Esophagus mucosa (tissue), 1 donor: ENCODE results near the gene STPG2. TPM values are rescaled to one million over a fixed set of nuclear protein-coding genes. Genes with fewer than 3 reads are reported as not detected.

Experiments used
- ATAC-seq: fragments of 200-7000 bp; cut with Tn5 transposase; one replicate; pipeline ENCODE4 v1.9.1; 2020
- total RNA-seq: library from RNA; stranded (reverse); gene quantifications from one replicate; pipeline ENCODE4 v1.2.4, GENCODE V29; 2023
- donor health status: DM: yes; HTN: yes; CAD: no.

Gene STPG2
- total RNA-seq, 1 donor from 2014 or later: 0.20 TPM

GRCh38 chr4:98092833-98093439 lies 50.3 kb downstream of the STPG2 start:
- ATAC-seq: no peak

GRCh38 chr4:98081936-98082335 lies 61.3 kb downstream of the STPG2 start:
- no peak for ATAC-seq

- no peak for ATAC-seq
Measured at GRCh38 chr4:98068495-98068894, 74.8 kb downstream of the STPG2 start.

- ATAC-seq: no peak
Measured at GRCh38 chr4:98055800-98056501, 87.3 kb downstream of the STPG2 start.

- ATAC-seq: no peak
Measured at GRCh38 chr4:98046665-98047064, 96.6 kb downstream of the STPG2 start.

DNA sequence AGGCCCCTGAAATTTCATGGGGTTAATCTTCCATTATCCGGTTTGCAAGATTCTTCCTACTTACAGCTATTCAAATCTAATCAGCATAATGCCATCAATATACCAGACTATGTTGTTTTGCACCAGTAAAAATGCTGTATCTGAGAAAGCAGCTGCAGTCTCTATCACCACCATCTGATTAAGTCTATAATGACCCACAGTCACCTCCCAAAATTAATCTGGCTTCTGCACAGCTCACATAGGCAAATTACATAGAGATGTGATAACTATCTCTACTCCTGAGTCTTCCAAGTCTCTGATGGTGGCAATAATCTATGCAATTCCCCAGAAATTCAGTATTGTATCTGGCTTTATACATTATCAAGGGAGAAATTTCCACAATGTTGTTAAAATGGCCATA lies 113.2 kb downstream of the STPG2 start:
- ATAC-seq: no peak

DNA sequence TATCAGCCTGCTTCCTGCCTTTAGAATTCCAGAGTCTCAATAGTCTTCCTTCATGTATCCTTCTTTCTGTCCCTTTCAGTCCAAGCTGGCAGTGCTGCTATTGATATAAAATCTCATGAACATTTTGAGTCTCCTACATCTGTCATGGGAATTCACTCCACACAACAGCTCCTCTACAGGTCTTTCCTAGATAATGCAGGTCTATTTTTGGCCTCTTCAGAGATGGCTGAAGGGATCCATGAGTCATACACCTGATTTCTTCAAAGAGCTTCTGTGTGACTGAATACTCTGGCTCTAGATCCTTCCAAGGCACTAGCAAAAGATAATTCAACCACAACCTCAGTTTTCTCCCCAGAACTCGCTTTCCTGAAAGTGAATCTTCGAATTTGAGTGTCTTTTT lies 115.4 kb downstream of the STPG2 start:
- ATAC-seq: peak; percentile 86

GRCh38 chr4:98026362-98026761 lies 116.9 kb downstream of the STPG2 start:
- ATAC-seq: no peak

GRCh38 chr4:98006814-98007412 lies 136.4 kb downstream of the STPG2 start:
- ATAC-seq: no peak

DNA sequence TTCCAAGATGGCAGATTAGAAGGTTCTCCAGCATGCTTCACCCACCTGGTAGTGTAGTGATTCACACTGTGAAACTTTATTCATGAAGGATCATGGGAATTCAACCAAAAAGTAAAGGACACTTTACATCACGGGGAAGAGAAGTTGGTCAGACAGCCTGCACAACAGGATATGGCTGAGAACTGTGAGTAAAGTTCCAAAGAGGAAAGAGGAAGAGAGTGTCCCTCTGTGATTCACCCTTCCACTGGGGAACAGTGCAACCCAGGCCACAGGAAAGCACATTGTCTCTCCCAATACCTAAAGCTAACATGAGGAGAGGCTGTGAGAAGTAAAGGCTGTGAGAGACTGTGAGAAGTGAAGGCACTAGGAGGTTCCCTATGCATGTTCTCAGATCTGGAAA lies 137.2 kb downstream of the STPG2 start:
- ATAC-seq: peak; percentile 90

DNA sequence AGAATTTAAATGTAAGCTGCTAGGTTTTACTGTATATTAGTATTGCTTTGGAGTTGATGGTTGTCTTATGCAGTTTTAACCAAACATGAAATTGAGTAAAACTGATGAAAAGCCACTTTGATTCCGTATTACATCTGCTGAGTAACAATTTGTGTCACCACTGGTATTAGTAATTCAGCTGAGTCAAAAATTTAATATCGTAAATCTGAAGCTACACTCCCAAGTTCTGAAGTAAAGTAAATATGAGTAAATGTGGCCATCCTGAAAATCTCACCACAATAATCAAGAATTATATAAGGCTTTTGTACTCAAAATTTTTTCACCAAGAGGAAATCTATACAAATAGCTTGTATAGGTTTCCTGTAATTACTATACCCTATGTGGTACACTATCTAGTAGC lies 142.3 kb downstream of the STPG2 start:
- ATAC-seq: no peak

DNA sequence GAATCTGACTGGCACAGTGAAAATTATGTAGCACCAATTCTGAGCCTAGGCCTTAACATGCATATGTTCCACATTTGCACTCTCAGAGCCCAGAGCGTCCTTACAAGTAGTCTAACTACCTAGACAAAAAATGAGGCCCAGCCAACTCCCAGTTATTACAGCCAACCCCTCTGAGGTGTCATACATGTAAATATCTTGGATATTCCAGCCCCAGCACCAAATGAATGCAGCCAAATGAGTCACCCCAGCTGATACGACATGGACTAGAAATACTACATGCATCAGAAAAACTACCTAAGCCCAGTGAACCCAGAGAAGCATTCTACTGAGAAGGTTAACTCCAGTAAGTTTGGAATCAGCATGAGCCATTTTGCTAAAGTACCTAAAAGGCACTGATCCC lies 145.1 kb downstream of the STPG2 start:
- ATAC-seq: peak; percentile 79

DNA sequence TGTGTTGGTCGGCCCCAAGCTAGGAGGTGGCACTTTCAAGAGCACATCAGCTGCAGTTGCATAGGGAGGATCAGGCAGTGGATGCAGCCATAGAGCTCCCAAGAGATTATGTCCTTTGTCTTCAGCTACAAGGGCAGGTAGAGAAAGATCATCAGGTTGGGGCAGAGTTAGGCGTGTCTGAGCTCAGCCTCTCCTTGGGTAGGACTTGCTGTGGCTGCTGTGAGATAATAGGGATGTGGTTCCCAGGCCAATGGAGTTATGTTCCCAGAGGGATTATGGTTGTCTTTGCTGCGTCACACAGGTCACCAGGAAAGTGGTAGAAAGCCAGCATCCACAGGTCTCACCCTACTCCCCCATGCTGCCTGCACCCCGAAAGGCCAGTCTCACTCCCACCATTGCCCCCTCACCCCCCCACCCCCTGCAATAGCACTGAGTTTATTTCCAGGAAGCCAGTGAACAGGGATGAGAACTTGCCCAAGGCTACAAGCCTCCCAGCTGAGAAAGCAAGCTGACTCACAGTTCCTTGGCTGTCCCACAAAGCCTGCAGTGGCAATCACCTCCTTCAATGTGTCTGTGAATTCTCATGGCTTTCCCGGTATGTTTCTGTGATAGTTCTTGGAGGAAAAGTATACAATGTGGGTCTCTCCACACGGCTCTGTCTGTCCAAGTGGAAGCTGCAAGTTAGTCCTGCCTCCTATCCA lies 148.4 kb downstream of the STPG2 start:
- ATAC-seq: peak; percentile 74

- no peak for ATAC-seq
Measured at GRCh38 chr4:97990409-97990808, 152.9 kb downstream of the STPG2 start.

DNA sequence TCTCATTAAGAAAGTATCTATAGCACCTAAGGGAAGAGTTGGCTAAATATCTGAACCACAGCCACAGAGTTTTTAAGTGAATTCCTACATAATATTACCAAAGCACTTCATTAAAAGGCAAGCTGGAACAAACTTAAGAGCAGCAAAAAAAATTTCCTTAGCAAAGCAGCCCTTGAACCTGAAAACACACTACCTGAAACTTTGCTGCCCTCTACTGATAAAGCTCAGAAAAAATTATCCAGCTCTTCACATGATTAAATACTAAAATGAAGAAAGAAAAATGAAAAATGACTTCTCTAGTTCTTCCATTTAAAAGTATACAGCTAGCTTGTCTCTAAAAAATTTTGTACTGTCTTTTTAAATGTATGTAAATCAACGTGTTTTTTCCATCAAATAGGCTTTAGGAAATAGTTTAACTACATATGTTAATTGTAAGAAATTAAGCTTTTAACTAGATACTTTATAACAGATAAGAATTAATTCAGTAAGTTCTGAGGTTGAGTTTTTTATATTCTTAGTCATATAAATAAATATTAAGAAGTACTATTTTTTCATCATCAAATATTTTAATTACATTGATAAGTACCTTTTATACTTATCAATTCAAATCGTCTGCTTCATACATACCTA lies 156.1 kb downstream of the STPG2 start:
- no peak for ATAC-seq

DNA sequence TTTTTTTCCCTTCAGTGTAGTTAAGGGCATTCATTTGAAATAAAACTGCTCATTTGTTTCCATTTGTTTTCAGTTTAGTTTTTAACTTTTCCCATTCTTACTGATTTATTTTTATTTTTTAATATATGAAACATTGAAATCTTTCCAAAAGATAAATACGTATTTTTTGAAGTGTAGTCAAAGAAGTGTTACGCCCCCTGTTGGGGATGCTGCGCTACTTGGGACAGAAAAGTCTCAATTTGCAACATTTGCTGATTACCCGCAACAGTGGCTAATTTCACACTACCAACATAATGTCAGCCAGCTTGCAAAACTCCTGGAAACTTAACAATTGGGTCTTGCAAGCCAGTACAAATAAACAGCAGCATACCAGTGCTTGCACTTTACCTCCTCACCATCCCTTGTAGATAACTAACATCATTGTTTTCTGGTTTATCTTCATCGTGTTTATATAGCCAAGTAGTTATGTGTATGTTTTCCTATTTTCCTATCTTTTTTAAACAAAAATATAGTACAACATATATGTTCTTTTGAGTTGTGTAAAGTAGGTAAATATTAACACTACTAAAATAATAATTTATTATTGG lies 158.6 kb downstream of the STPG2 start:
- no peak for ATAC-seq

DNA sequence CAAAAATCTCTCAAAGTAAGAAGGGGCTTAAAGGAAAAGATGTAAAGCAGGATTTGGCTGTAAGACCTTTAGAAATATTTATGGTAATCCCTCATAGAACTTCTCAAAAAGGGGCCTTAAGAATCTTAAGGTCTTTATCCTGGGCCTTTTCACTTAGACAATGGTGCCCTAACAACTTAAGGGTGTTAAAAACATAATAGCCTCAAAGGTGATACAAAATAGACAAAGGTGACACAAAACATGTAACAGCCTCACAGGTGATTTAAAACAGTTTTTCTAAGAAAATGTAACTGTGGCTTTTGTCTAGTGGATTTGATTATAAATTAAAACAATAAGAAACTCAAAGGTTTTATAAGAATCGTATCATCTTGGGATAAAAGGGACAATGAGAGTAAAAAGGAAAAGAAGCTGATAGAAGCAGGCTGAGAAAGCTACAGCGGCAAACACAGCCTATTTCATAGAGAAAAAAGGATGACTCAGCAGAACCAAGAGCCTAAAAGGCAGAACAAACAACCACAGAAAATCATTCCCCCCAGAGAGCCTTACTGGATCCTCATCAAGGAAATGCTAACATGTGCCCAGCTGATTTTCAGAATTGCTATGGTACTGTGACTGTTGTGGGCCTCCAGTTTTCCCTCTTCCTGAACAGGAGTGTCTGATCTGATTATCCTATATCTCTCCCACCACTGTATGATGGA lies 164.3 kb downstream of the STPG2 start:
- no peak for ATAC-seq

DNA sequence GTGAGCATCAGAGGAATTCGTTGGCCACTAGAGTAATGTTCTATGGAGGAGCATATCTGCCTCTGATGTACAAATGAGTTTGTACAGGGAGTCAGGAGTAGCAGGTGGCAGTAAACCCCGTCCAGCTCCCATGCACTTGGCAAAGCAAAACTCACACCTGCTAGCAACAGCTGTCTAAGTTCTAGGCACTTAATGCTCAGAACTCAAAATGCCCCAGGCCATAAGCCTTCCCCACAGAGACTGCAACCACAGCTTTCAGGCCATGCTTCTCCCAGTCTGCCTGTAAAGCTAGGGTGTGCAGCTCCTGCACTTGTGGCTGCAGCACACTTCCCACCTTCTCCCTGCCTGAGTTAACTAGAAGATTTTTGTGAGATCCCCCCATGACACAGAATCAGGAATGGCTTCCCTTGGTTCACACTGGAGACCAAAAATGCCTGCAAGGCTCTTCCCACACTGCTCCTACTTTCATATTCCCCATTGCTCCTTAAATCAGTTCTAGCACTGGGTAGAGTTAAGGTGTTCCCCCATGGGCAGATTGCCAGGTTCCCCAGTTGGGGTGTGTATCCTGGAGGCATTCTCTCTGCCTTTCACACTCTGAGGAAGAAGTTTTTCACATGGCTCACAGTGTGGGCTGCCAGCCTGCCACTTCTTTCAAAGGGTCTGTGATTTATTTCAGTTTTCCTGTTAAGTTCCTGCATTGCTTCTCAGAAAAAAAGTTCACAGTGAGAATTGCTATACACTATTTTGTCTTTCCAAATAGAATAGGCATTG lies 189.9 kb downstream of the STPG2 start:
- no peak for ATAC-seq

DNA sequence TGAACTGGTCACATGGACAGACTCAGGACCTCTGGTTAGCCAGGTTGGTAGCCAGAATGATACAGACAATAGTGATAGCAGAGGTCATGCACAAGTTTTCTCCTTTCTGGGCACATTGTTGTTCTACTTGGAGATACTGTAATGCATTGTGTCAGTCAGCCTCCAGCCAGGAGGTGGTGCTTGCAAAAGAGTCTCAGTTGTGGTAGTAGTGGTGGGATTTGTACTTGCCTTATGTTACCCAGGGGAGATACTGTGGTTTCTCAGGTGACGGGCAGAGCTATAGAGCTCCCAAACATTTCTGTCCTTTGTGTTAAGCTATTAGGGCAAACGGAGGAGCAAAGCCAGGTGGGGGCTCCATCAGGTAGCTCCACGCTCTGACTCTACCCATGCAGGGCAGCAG lies 190.5 kb downstream of the STPG2 start:
- ATAC-seq: no peak

GRCh38 chr4:97950836-97951235 lies 192.4 kb downstream of the STPG2 start:
- ATAC-seq: peak; percentile 36

- ATAC-seq: peak; percentile 80
Measured at GRCh38 chr4:97942951-97943350, 200.3 kb downstream of the STPG2 start.
